Psoas muscle (tissue), 8 donors: ENCODE results near the gene MYO5B. TPM values are rescaled to one million over a fixed set of nuclear protein-coding genes. Genes with fewer than 3 reads are reported as not detected.

Source experiments
- ATAC-seq, 4 donors: fragments of 200-7000 bp; cut with Tn5 transposase; one replicate each; pipeline ENCODE4 v1.9.1; 2020; ENCODE audit warnings: moderate library complexity in 3 of 4, mild to moderate bottlenecking in 2 of 4
- DNase-seq, 2 donors: peaks; one replicate each; pipeline ENCODE4 v3.0.0-alpha.2; 2020
- H3K27ac ChIP-seq: fragments of 200-600 bp; one replicate; pipeline ENCODE4 v1.8.0; 2022
- H3K27me3 ChIP-seq, 3 donors: fragments of 200-600 bp in 1 of 3; one replicate each; pipeline versions ENCODE4 v1.6.1 to v1.8.0; 2013 to 2022; ENCODE audit warnings: low read length in 2 of 3, mild to moderate bottlenecking in 2 of 3, moderate library complexity in 1 of 3; ENCODE audit not compliant: insufficient read depth in 3 of 3
- H3K36me3 ChIP-seq, 2 donors: fragments of 200-600 bp in 1 of 2; one replicate each; pipeline versions ENCODE4 v1.6.1 to v1.8.0; 2013 to 2022; ENCODE audit warnings: low read depth in 1 of 2, mild to moderate bottlenecking in 1 of 2, moderate library complexity in 1 of 2; ENCODE audit not compliant: insufficient read depth in 1 of 2
- H3K4me1 ChIP-seq: fragments of 200-600 bp; one replicate; pipeline ENCODE4 v1.8.0; 2022
- H3K4me3 ChIP-seq: fragments of 200-600 bp; one replicate; pipeline ENCODE4 v1.8.0; 2022; ENCODE audit warnings: mild to moderate bottlenecking
- H3K9me3 ChIP-seq: fragments of 200-600 bp; one replicate; pipeline ENCODE4 v1.8.0; 2022
- whole genome bisulfite sequencing, 3 donors: extraction: QIAGEN DNeasy Blood & Tissue Kit; methylation state at CpG; one replicate each; pipeline versions ENCODE4 v1.1.6 to v1.1.7; 2013; 5-methylcytosine and 5-hydroxymethylcytosine counted together
- intact Hi-C, 2 donors: fragments of 100-400 bp; cut with DNase I; formaldehyde crosslinking; loops; one replicate each; pipeline versions ENCODE4 v1.11.0 to v1.14.2; 2022
- polyA plus RNA-seq, 3 donors: library from polyadenylated mRNA; stranded (reverse); fragments of 200-250 nt; gene quantifications; one replicate each; pipeline ENCODE4 v1.2.3, GENCODE V29; 2013
- total RNA-seq, 4 donors: library from RNA; stranded (reverse); fragmentation: NEBNext Ultra II Directional in 2 of 4; extraction: Animal tissue kit (Norgen Biotek cat#: 25700) in 2 of 4; gene quantifications; one replicate each; pipeline versions ENCODE4 v1.2.1 to v1.2.4, GENCODE V29; 2021 to 2023
- TF ChIP-seq, protein P1 (sequence below): fragments of 200-600 bp; IDR thresholded peaks from one replicate; pipeline ENCODE4 v1.8.0; 2022; ENCODE audit warnings: antibody characterized with exemption
- donor health status: healthy with polysubstance abuse.
- donor health status: DM: no; HTN: no; CAD: no; lungs with moderate emphysema.
- donor health status: Bipolar disorder and iron deficiency.
- donor health status: healthy.
- donor health status: DM: yes; HTN: yes; CAD: no.
- donor health status: DM: no; HTN: no; CAD: no.
- donor health status: DM: no; HTN: no; CAD: no.
- donor health status: DM: yes; HTN: yes; CAD: no.

MYO5B gene
- total and polyA plus RNA-seq, 7 donors, result 0.10 to 1.2 (median 0.44) TPM

DNA sequence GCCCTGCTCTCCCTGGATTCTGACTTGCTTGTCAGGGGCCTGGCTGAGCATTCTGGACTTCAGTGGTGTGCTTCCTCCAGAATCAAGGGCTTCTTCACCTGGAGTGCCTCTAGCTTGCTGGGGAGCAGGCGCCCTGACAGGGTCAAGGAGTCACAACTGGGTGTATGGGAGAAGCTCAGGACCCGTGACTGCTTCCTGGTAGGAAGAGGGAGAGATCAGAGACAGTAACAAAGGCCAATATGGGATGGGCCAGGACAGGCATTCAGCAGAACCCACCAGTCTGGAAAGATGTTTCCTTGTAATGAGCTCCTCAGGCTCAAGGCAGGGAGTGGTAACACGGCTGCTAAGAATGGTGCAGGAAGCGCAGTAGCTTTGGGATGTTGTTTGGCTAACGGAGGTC, 277.2 kb downstream of the MYO5B start:
- no peak for ATAC-seq
- Histone ChIP-seq H3K27ac (no peak overlapping the region), H3K4me3 (no peak overlapping the region), H3K4me1 (no peaks in the 10 kb centered on the region), H3K27me3 (peaks cover 0 to 31% (median 2%) of the 10 kb centered on the region in 3 donors), H3K9me3 (no peaks in the 10 kb centered on the region), H3K36me3 (no peaks in the 10 kb centered on the region)
- intact Hi-C loops, result no loop called here
- no peak for DNase-seq
- TF ChIP-seq, protein P1, sequence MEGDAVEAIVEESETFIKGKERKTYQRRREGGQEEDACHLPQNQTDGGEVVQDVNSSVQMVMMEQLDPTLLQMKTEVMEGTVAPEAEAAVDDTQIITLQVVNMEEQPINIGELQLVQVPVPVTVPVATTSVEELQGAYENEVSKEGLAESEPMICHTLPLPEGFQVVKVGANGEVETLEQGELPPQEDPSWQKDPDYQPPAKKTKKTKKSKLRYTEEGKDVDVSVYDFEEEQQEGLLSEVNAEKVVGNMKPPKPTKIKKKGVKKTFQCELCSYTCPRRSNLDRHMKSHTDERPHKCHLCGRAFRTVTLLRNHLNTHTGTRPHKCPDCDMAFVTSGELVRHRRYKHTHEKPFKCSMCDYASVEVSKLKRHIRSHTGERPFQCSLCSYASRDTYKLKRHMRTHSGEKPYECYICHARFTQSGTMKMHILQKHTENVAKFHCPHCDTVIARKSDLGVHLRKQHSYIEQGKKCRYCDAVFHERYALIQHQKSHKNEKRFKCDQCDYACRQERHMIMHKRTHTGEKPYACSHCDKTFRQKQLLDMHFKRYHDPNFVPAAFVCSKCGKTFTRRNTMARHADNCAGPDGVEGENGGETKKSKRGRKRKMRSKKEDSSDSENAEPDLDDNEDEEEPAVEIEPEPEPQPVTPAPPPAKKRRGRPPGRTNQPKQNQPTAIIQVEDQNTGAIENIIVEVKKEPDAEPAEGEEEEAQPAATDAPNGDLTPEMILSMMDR, result no peak
- WGBS, 3 donors, result 89 to 94% (median 93%) methylated on average over 5 of the region's 5 CpGs

DNA sequence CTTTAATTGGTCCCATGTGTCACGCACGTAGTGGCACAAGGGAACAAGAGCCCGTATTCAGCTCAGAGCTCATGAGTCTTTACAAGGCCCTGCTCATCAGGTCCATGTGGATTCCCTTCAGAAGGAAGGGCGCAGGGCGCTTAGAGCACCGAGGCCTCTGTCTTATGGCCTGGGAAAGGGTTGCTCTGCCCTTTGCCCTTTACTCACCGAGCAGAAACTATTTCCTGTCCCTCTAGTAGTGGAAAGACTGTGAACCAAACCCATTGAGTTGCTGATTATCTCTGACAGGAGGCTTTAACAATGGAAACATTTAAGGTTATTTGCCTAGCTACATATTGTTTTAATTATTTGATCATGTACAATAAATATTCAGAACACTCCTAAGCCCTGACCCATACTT, 279.6 kb downstream of the MYO5B start:
- H3K27me3 ChIP-seq, result peaks cover 0 to 23% (median 2%) of the 10 kb centered on the region in 3 donors
- H3K36me3 ChIP-seq, result no peaks in the 10 kb centered on the region
- TF ChIP-seq, protein P1, result no peak
- no peaks in the 10 kb centered on the region for H3K9me3 ChIP-seq
- intact Hi-C loops, result no loop called here
- 64 to 79% (median 72%) methylated on average over 7 of the region's 7 CpGs for WGBS, 3 donors
- H3K4me1 ChIP-seq, result no peaks in the 10 kb centered on the region
- DNase-seq, result no peak
- no peak for ATAC-seq
- H3K4me3 ChIP-seq, result no peak overlapping the region
- no peak overlapping the region for H3K27ac ChIP-seq

DNA sequence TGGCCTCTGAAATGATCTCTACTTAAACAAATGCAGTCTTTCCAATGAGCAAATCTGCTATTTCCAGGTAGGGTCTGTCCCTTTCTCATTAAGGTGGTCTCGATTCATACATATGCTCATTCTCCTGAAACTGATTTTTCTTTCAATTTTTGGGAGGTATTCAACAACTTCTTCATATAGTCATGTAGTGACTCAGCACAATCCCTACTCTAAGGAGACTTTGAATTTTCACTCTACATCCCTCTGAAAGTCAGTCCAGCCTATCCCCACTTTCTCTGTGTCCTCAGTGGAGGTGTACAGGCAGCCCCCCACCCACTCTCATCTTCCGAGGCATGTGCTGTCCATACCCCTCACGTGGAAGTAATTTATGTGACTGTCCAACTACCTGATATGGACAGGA, 281.7 kb downstream of the MYO5B start:
- no peaks in the 10 kb centered on the region for H3K9me3 ChIP-seq
- DNase-seq (no peak), ATAC-seq (no peak)
- no peak overlapping the region for H3K4me3 ChIP-seq
- TF ChIP-seq, protein P1, result no peak
- peaks cover 0 to 9% (median 2%) of the 10 kb centered on the region in 3 donors for H3K27me3 ChIP-seq
- no peaks in the 10 kb centered on the region for H3K4me1 ChIP-seq
- H3K36me3 ChIP-seq, result no peaks in the 10 kb centered on the region
- intact Hi-C loops, result no loop called here
- 83 to 86% (median 86%) methylated on average over 3 of the region's 3 CpGs for WGBS, 3 donors
- no peak overlapping the region for H3K27ac ChIP-seq

DNA sequence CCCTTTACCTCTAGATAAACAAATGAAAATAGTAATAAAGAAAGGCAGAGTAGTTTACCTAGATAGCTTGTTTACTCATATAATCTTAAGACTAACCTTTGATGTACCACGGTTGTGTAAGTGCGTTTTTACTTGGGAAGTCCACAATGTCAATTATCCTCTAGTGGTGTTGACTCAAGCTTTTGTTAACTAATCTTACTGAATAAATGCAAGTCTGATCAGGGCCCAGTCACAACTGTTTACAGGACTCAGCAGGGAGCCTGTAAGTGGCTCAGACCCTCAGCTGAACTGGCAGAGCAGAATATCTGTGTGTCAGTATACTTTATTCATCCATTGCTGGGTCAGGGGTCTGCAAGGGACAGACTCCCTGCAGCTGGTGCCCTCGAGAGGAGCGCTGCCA, 283.5 kb downstream of the MYO5B start:
- WGBS, 3 donors, result 79 to 80% (median 79%) methylated on average over 4 of the region's 4 CpGs
- Histone ChIP-seq H3K4me3 (no peak overlapping the region), H3K27me3 (peaks cover 0 to 2% (median 0%) of the 10 kb centered on the region in 3 donors), H3K36me3 (no peaks in the 10 kb centered on the region), H3K27ac (no peak overlapping the region), H3K9me3 (no peaks in the 10 kb centered on the region), H3K4me1 (peaks cover 5% of the 10 kb centered on the region)
- TF ChIP-seq, protein P1, result no peak
- no peak for DNase-seq
- no peak for ATAC-seq
- intact Hi-C loops, result no loop called here

DNA sequence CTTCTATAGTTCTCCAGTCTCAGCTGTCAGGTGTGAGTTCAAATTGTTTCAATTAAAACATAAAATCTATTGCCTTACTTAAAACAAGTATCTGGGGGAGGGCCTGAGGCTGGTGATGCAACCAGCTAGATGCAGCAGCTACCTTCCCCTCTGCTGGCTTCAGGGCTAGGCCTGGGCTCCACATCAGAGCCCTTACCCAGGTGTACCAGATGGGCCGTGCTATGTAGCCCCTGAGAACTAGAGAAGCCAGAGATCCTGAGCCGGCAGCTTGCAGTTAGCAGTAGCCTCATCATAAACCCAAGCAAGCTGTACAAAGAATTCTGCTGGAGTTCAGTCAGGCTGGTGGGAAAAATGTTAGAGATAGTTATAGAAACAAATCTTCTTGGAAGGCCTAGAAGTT, 284.0 kb downstream of the MYO5B start:
- H3K27me3 ChIP-seq, result peaks cover 0 to 2% (median 0%) of the 10 kb centered on the region in 3 donors
- no peaks in the 10 kb centered on the region for H3K9me3 ChIP-seq
- ATAC-seq (no peak), DNase-seq (no peak)
- peaks cover 5% of the 10 kb centered on the region for H3K4me1 ChIP-seq
- WGBS, 3 donors, result 75 to 87% (median 82%) methylated on average over 2 of the region's 2 CpGs
- H3K27ac ChIP-seq, result no peak overlapping the region
- TF ChIP-seq, protein P1, result no peak
- no peak overlapping the region for H3K4me3 ChIP-seq
- no peaks in the 10 kb centered on the region for H3K36me3 ChIP-seq
- intact Hi-C loops, result no loop called here
